Osteoblast (primary cell): ENCODE measurements around the gene TRUB2. TPM values are rescaled to one million over a fixed set of nuclear protein-coding genes. Genes with fewer than 3 reads are reported as not detected.

ENCODE experiments used
- DNase-seq: peaks from one replicate; pipeline ENCODE4 v3.0.0; 2011; ENCODE audit warnings: low spot score, mixed read lengths; ENCODE audit not compliant: insufficient read length; ENCODE audit errors: missing footprints
- H2AFZ ChIP-seq: 2 replicates; pipeline ENCODE4 v1.6.0; 2011; ENCODE audit warnings: mild to moderate bottlenecking, low read length
- H3K27ac ChIP-seq: 2 replicates; pipeline ENCODE4 v1.5.1; 2011; ENCODE audit warnings: mild to moderate bottlenecking, low read depth, low read length, moderate library complexity
- H3K27me3 ChIP-seq: 2 replicates; pipeline ENCODE4 v1.6.0; 2012; ENCODE audit warnings: mild to moderate bottlenecking, control low read depth, inconsistent platforms, low read length, moderate library complexity; ENCODE audit not compliant: insufficient read depth
- H3K36me3 ChIP-seq: 2 replicates; pipeline ENCODE4 v1.5.1; 2011; ENCODE audit warnings: mild to moderate bottlenecking, low read length, control low read depth, moderate library complexity; ENCODE audit not compliant: insufficient read depth
- H3K4me1 ChIP-seq: 2 replicates; pipeline ENCODE4 v1.5.1; 2011; ENCODE audit warnings: mild to moderate bottlenecking, low read length, control low read depth, moderate library complexity; ENCODE audit not compliant: insufficient read depth
- H3K4me2 ChIP-seq: 2 replicates; pipeline ENCODE4 v1.6.0; 2011; ENCODE audit warnings: mild to moderate bottlenecking, low read length; ENCODE audit not compliant: insufficient read depth
- H3K4me3 ChIP-seq: fragments of 200-600 bp; sonication (generic); 3 replicates; pipeline ENCODE4 v1.5.1; 2012; ENCODE audit warnings: mild to moderate bottlenecking, low read length, inconsistent platforms; ENCODE audit not compliant: insufficient read depth
- H3K79me2 ChIP-seq: 2 replicates; pipeline ENCODE4 v1.6.0; 2012; ENCODE audit warnings: mild to moderate bottlenecking, low read length, control low read depth, inconsistent platforms; ENCODE audit not compliant: insufficient read depth
- H3K9me3 ChIP-seq: 2 replicates; pipeline ENCODE4 v1.5.1; 2011; ENCODE audit warnings: low read depth, low read length, control low read depth
- H4K20me1 ChIP-seq: 2 replicates; pipeline ENCODE4 v1.6.0; 2012; ENCODE audit warnings: mild to moderate bottlenecking, low read length, control low read depth; ENCODE audit not compliant: insufficient read depth
- CTCF ChIP-seq: IDR thresholded peaks from 2 replicates; pipeline ENCODE4 v1.5.1; 2011; ENCODE audit warnings: mild to moderate bottlenecking, low read depth, low read length, moderate library complexity; ENCODE audit errors: extremely low read depth
- total RNA-seq: library from RNA; depleted of rRNA; stranded (reverse); fragments of >200 nt; gene quantifications from 2 replicates; pipeline ENCODE4 v1.2.3, GENCODE V29; 2012

TRUB2 gene
- total RNA-seq, 1 donor: 16.3 TPM

GRCh38 chr9:128288273-128289004 lies 33.8 kb downstream of the TRUB2 start:
- Histone ChIP-seq H3K9me3 (no peaks in the 10 kb centered on the region), H3K27ac (no peak overlapping the region), H3K79me2 (no peaks in the 10 kb centered on the region), H2AFZ (no peak overlapping the region), H4K20me1 (peaks cover 3% of the 10 kb centered on the region), H3K27me3 (no peaks in the 10 kb centered on the region), H3K4me3 (no peak overlapping the region), H3K4me1 (no peaks in the 10 kb centered on the region), H3K36me3 (peaks cover 27% of the 10 kb centered on the region), H3K4me2 (no peak overlapping the region)
- no peak for TF ChIP-seq CTCF
- DNase-seq: no peak

GRCh38 chr9:128286440-128286839 lies 35.8 kb downstream of the TRUB2 start:
- no peak for DNase-seq
- Histone ChIP-seq H4K20me1 (peaks cover 3% of the 10 kb centered on the region), H3K27ac (no peak overlapping the region), H3K79me2 (no peaks in the 10 kb centered on the region), H3K4me2 (no peak overlapping the region), H3K4me3 (no peak overlapping the region), H3K9me3 (no peaks in the 10 kb centered on the region), H3K4me1 (no peaks in the 10 kb centered on the region), H3K36me3 (peaks cover 23% of the 10 kb centered on the region), H2AFZ (no peak overlapping the region), H3K27me3 (no peaks in the 10 kb centered on the region)
- TF ChIP-seq CTCF: no peak

GRCh38 chr9:128285033-128285784 lies 37.0 kb downstream of the TRUB2 start:
- TF ChIP-seq CTCF: no peak
- no peaks in the 10 kb centered on the region for H3K9me3 ChIP-seq
- peaks cover 3% of the 10 kb centered on the region for H4K20me1 ChIP-seq
- H3K4me1 ChIP-seq: no peaks in the 10 kb centered on the region
- H3K36me3 ChIP-seq: peaks cover 23% of the 10 kb centered on the region
- H3K79me2 ChIP-seq: no peaks in the 10 kb centered on the region
- no peak for DNase-seq
- no peak overlapping the region for H3K4me2 ChIP-seq
- H3K4me3 ChIP-seq: no peak overlapping the region
- H3K27me3 ChIP-seq: no peaks in the 10 kb centered on the region
- no peak overlapping the region for H3K27ac ChIP-seq
- no peak overlapping the region for H2AFZ ChIP-seq

GRCh38 chr9:128282500-128282899 lies 39.7 kb downstream of the TRUB2 start:
- DNase-seq: peak; percentile 93

More at GRCh38 chr9:128282500-128282899, 39.7 kb downstream of the TRUB2 start:
- Histone ChIP-seq H2AFZ (no peak overlapping the region), H3K27ac (peak overlapping the region; percentile 17), H3K36me3 (peaks cover 17% of the 10 kb centered on the region), H3K9me3 (no peaks in the 10 kb centered on the region), H3K4me2 (peak overlapping the region; percentile 27), H4K20me1 (peaks cover under 1% of the 10 kb centered on the region), H3K4me1 (peaks cover 2% of the 10 kb centered on the region), H3K27me3 (no peaks in the 10 kb centered on the region), H3K79me2 (peaks cover 8% of the 10 kb centered on the region), H3K4me3 (no peak overlapping the region)
- TF ChIP-seq CTCF: no peak
